Mesenchymal stem cell (in vitro differentiated cells and primary cell): ENCODE results near the gene TTC3.
"Not testable (repeated sequence)": the region's sequence is repeated elsewhere in the genome, so short reads cannot be mapped to it uniquely, and the experiment has no call there.

Experiments
- DNase-seq: peaks from one replicate; pipeline ENCODE4 v3.0.0-alpha.2; 2013
- H2AFZ ChIP-seq: one replicate; pipeline ENCODE4 v1.6.1; 2013; ENCODE audit warnings: low read depth, mild to moderate bottlenecking, control low read depth, inconsistent platforms, low read length, moderate library complexity
- H2AK5ac ChIP-seq: 2 replicates; pipeline ENCODE4 v1.6.1; 2013; ENCODE audit warnings: low read length, moderate library complexity, mild to moderate bottlenecking, inconsistent platforms; ENCODE audit not compliant: severe bottlenecking
- H2BK120ac ChIP-seq: one replicate; pipeline ENCODE4 v1.6.1; 2013; ENCODE audit warnings: low read depth, mild to moderate bottlenecking, inconsistent platforms, low read length, moderate library complexity
- H2BK12ac ChIP-seq, 2 experiments: one replicate each; pipeline ENCODE4 v1.6.1; 2013; ENCODE audit warnings: inconsistent platforms in 2 of 2, low read length in 2 of 2, mild to moderate bottlenecking in 2 of 2, moderate library complexity in 2 of 2, control low read depth in 1 of 2
- H2BK15ac ChIP-seq: one replicate; pipeline ENCODE4 v1.6.1; 2013; ENCODE audit warnings: mild to moderate bottlenecking, low read depth, inconsistent platforms; ENCODE audit not compliant: poor library complexity, severe bottlenecking
- H2BK5ac ChIP-seq: 2 replicates; pipeline ENCODE4 v1.6.1; 2013; ENCODE audit warnings: low read depth, mild to moderate bottlenecking, low read length, control low read depth, inconsistent platforms; ENCODE audit not compliant: poor library complexity, severe bottlenecking
- H3K14ac ChIP-seq, 2 experiments: one replicate each; pipeline ENCODE4 v1.6.1; 2013; ENCODE audit warnings: inconsistent platforms in 2 of 2, low read length in 2 of 2, control low read depth in 1 of 2, mild to moderate bottlenecking in 1 of 2, moderate library complexity in 1 of 2
- H3K18ac ChIP-seq, 2 experiments: one replicate each; pipeline ENCODE4 v1.6.1; 2013; ENCODE audit warnings: inconsistent platforms in 2 of 2, low read length in 2 of 2, control low read depth in 1 of 2, low read depth in 1 of 2, mild to moderate bottlenecking in 1 of 2
- H3K23ac ChIP-seq, 2 experiments: one replicate each; pipeline ENCODE4 v1.6.1; 2013; ENCODE audit warnings: inconsistent platforms in 2 of 2, low read length in 2 of 2, mild to moderate bottlenecking in 2 of 2, moderate library complexity in 2 of 2, control low read depth in 1 of 2
- H3K27ac ChIP-seq: 2 replicates; pipeline ENCODE4 v1.5.1; 2013; ENCODE audit warnings: mild to moderate bottlenecking, moderate library complexity, low read length, control low read depth, inconsistent platforms; ENCODE audit not compliant: poor library complexity, severe bottlenecking
- H3K27me3 ChIP-seq, 2 experiments: 2 replicates each; pipeline versions ENCODE4 v1.6.1 to v1.7.0; 2013; ENCODE audit warnings: low read length in 2 of 2, mild to moderate bottlenecking in 2 of 2, moderate library complexity in 2 of 2, control low read depth in 1 of 2, inconsistent platforms in 1 of 2; ENCODE audit not compliant: control insufficient read depth in 1 of 2, insufficient read depth in 1 of 2
- H3K36me3 ChIP-seq, 2 experiments: 2 replicates each; pipeline versions ENCODE4 v1.6.1 to v1.7.0; 2013; ENCODE audit warnings: low read length in 2 of 2, control low read depth in 1 of 2, inconsistent platforms in 1 of 2, low read depth in 1 of 2, mild to moderate bottlenecking in 1 of 2; ENCODE audit not compliant: insufficient read depth in 2 of 2, control insufficient read depth in 1 of 2
- H3K4ac ChIP-seq, 2 experiments: one replicate each; pipeline ENCODE4 v1.6.1; 2013; ENCODE audit warnings: inconsistent platforms in 2 of 2, low read length in 2 of 2, mild to moderate bottlenecking in 2 of 2, moderate library complexity in 2 of 2, control low read depth in 1 of 2, low read depth in 1 of 2
- H3K4me1 ChIP-seq: 2 replicates; pipeline ENCODE4 v1.6.1; 2013; ENCODE audit warnings: low read depth, low read length, control low read depth; ENCODE audit not compliant: control insufficient read depth, insufficient read depth
- H3K4me2 ChIP-seq: 2 replicates; pipeline ENCODE4 v1.6.1; 2013; ENCODE audit warnings: low read length, mild to moderate bottlenecking, inconsistent platforms; ENCODE audit not compliant: poor library complexity, severe bottlenecking
- H3K4me3 ChIP-seq, 2 experiments: 2 replicates each; pipeline versions ENCODE4 v1.5.1 to v1.7.0; 2013; ENCODE audit warnings: low read length in 2 of 2, mild to moderate bottlenecking in 2 of 2, control low read depth in 1 of 2, low read depth in 1 of 2; ENCODE audit not compliant: insufficient read depth in 1 of 2
- H3K79me1 ChIP-seq: replicated peaks from 2 replicates; pipeline ENCODE4 v1.6.1; 2013; ENCODE audit warnings: mild to moderate bottlenecking, control low read depth, low read length, inconsistent platforms; ENCODE audit not compliant: poor library complexity, severe bottlenecking
- H3K9ac ChIP-seq: 2 replicates; pipeline ENCODE4 v1.7.0; 2013; ENCODE audit warnings: mild to moderate bottlenecking, low read length, moderate library complexity
- H3K9me3 ChIP-seq: 2 replicates; pipeline ENCODE4 v1.7.0; 2013; ENCODE audit warnings: mild to moderate bottlenecking, low read length; ENCODE audit not compliant: control insufficient read depth
- H4K8ac ChIP-seq: one replicate; pipeline ENCODE4 v1.6.1; 2013; ENCODE audit warnings: inconsistent platforms, mild to moderate bottlenecking, low read length, moderate library complexity
- H4K91ac ChIP-seq: one replicate; pipeline ENCODE4 v1.6.1; 2013; ENCODE audit warnings: mild to moderate bottlenecking, low read length, inconsistent platforms
- WGBS: methylation state at CpG from one replicate; pipeline ENCODE4 v1.1.7; 2013; ENCODE audit warnings: mixed read lengths; 5-methylcytosine and 5-hydroxymethylcytosine counted together

The TTC3 gene

DNA sequence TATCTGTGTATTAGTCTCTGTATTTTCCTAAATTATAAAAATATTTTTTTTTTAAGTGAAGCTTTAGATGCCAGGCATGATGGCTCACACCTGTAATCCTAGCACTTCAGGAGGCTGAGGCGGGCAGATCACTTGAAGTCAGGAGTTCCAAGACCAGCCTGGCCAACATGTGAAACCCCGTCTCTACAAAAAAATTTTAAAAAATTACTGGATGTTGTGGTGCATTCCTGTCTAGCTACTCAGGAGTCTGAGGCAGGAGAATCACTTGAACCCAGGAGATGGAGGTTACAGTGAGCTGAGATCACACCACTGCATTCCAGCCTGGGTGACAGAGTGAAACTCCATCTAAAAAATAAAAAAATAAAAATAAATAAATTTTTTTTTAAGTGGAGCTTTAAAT lies 43.4 kb downstream of the TTC3 start:
- H3K27me3 ChIP-seq, H4K91ac ChIP-seq, H3K4me3 ChIP-seq, H3K23ac ChIP-seq, DNase-seq, H3K18ac ChIP-seq, H3K27ac ChIP-seq, H2BK12ac ChIP-seq, H3K9ac ChIP-seq, H3K9me3 ChIP-seq, H3K14ac ChIP-seq, H2BK120ac ChIP-seq, H2BK15ac ChIP-seq, H2AFZ ChIP-seq, H3K4me2 ChIP-seq, H2AK5ac ChIP-seq, H2BK5ac ChIP-seq, H3K4me1 ChIP-seq, H4K8ac ChIP-seq, H3K4ac ChIP-seq: not testable (repeated sequence)
- Histone ChIP-seq H3K36me3 (peaks cover 2 to 32% of the 10 kb centered on the region in 2 experiments), H3K79me1 (peaks cover 14% of the 10 kb centered on the region)
- WGBS, result 90% methylated on average over 2 of the region's 2 CpGs

DNA sequence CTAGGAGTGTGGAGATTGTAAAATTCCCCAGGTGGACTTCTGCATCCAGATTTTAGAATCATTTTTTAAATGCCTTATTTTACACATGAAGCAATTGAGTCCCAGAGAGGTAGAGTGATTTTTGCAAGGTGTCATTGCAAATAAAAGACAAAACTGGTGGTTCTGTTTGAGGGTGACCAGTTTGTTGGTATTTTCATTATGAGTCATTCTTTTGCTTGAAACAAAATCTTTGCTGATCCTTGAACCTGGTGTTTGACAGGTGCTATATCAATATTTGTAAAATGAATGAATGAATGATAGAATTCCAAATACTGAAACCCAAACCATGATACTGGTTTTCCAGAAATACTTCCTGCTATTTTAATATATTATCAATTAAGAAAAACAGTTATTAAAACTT lies 44.1 kb downstream of the TTC3 start:
- peaks cover 14% of the 10 kb centered on the region for H3K79me1 ChIP-seq
- H4K91ac ChIP-seq, result no peak overlapping the region
- no peak overlapping the region for H3K4me2 ChIP-seq
- H2AK5ac ChIP-seq, result no peak overlapping the region
- no peak overlapping the region for H3K23ac ChIP-seq
- H4K8ac ChIP-seq, result no peak overlapping the region
- H3K4me3 ChIP-seq, result no peak overlapping the region
- no peak overlapping the region for H2BK5ac ChIP-seq
- H3K4ac ChIP-seq, result no peak overlapping the region
- H3K27ac ChIP-seq, result no peak overlapping the region
- no peaks in the 10 kb centered on the region for H3K9me3 ChIP-seq
- peaks cover 2 to 35% of the 10 kb centered on the region in 2 experiments for H3K36me3 ChIP-seq
- no peak overlapping the region for H3K18ac ChIP-seq
- no peak overlapping the region for H3K14ac ChIP-seq
- H3K9ac ChIP-seq, result no peak overlapping the region
- H2BK15ac ChIP-seq, result no peak overlapping the region
- DNase-seq, result no peak
- H3K27me3 ChIP-seq, result no peaks in the 10 kb centered on the region
- H2BK12ac ChIP-seq, result no peak overlapping the region
- peaks cover 3% of the 10 kb centered on the region for H3K4me1 ChIP-seq
- no peak overlapping the region for H2BK120ac ChIP-seq
- H2AFZ ChIP-seq, result no peak overlapping the region

DNA sequence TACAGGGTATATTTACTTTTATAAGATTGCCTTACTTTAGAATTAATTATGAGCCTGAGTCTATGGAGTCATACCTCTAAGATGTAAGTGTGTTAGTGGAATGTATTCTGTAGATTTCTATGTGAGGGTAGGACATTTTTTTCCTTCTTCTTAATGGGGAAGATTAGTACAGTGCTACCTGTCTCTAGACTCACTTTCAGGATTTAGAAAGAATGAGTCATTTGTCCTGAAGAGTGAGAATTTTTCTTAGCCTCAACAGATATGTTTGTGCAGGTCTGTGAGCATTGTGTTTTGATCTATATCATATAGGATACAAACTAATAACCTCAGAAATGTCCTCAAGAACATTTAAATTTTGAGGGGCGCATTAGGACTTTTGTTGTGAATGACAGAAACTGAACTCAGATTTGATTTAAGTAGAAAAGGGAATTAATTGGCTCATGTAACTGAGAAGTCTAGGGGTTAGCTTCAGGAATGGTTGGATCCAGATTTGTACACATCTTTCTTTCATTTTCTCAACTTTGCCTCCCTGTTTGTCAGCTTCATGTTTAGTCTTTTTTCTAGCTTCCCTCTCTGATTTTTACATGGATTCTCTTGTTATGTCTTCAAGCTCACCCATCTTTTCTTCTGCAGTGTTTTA lies 45.3 kb downstream of the TTC3 start:
- no peak overlapping the region for H3K27ac ChIP-seq
- H2BK12ac ChIP-seq, result no peak overlapping the region
- 0% methylated on average over 1 of the region's 1 CpG for WGBS
- H3K27me3 ChIP-seq, result no peaks in the 10 kb centered on the region
- peaks cover 3% of the 10 kb centered on the region for H3K4me1 ChIP-seq
- peaks cover 20% of the 10 kb centered on the region for H3K79me1 ChIP-seq
- no peak overlapping the region for H3K9ac ChIP-seq
- H2AFZ ChIP-seq, result no peak overlapping the region
- H2BK5ac ChIP-seq, result no peak overlapping the region
- H3K18ac ChIP-seq, result no peak overlapping the region
- H3K14ac ChIP-seq, result no peak overlapping the region
- H3K4me3 ChIP-seq, result no peak overlapping the region
- H3K23ac ChIP-seq, result no peak overlapping the region
- no peak overlapping the region for H4K91ac ChIP-seq
- no peaks in the 10 kb centered on the region for H3K9me3 ChIP-seq
- H2AK5ac ChIP-seq, result no peak overlapping the region
- no peak overlapping the region for H4K8ac ChIP-seq
- peaks cover 2 to 45% of the 10 kb centered on the region in 2 experiments for H3K36me3 ChIP-seq
- H3K4ac ChIP-seq, result no peak overlapping the region
- no peak overlapping the region for H2BK120ac ChIP-seq
- DNase-seq, result no peak
- H2BK15ac ChIP-seq, result no peak overlapping the region
- no peak overlapping the region for H3K4me2 ChIP-seq

DNA sequence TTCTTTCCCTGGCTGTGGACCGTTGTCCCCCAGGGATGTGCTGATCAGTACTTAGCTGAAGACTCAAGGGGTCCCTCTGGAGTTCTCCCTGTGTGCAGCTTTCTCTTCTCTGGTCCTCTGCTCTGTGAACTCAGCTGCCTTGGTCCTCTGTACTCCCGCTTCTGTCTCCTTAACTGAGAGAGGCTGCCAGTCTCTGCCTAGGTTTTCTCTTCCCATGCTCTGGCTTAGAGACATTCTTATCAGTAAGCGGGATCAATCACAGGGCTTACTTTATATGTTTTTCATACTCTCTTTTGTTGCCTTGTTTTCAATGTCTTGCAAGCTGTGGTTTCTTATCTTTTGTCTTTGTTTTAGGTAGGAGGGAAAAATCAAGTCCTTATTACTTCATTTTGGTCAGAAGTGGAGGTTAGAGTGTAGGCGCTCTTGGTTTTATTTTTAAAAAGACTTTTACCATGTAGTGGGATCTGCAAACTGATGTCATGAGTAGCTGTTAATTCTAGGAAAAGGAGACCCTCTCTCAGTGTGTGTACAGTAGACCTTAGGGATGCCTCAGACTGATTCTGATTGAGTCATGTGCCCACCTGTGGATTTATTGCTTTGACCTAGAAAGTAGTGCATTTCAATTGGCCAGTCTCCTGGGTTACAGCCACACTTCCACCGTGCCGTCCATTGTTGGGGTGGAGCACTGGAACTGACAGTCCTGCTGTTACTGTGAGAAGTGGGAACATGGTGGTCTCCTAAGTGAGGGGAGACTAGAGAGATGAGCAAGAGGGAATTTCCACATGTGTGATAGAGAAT lies 46.6 kb downstream of the TTC3 start:
- H2AFZ ChIP-seq, result no peak overlapping the region
- H3K4me1 ChIP-seq, result peaks cover 3% of the 10 kb centered on the region
- H3K36me3 ChIP-seq, result peaks cover 6 to 53% of the 10 kb centered on the region in 2 experiments
- H3K18ac ChIP-seq, result no peak overlapping the region
- no peak overlapping the region for H3K4ac ChIP-seq
- no peak for DNase-seq
- H3K79me1 ChIP-seq, result peaks cover 20% of the 10 kb centered on the region
- no peak overlapping the region for H3K4me2 ChIP-seq
- 93% methylated on average over 6 of the region's 6 CpGs for WGBS
- H2BK120ac ChIP-seq, result no peak overlapping the region
- no peak overlapping the region for H2BK5ac ChIP-seq
- H4K8ac ChIP-seq, result no peak overlapping the region
- H3K4me3 ChIP-seq, result no peak overlapping the region
- no peak overlapping the region for H2BK12ac ChIP-seq
- H2BK15ac ChIP-seq, result no peak overlapping the region
- no peak overlapping the region for H3K27ac ChIP-seq
- no peaks in the 10 kb centered on the region for H3K27me3 ChIP-seq
- H3K9ac ChIP-seq, result no peak overlapping the region
- H2AK5ac ChIP-seq, result no peak overlapping the region
- no peaks in the 10 kb centered on the region for H3K9me3 ChIP-seq
- no peak overlapping the region for H3K14ac ChIP-seq
- H4K91ac ChIP-seq, result no peak overlapping the region
- H3K23ac ChIP-seq, result no peak overlapping the region
